ENCODE measurements around the gene ZNF385D. TPM values are rescaled to one million over a fixed set of nuclear protein-coding genes. Genes with fewer than 3 reads are reported as not detected.

The ZNF385D gene
- total RNA-seq, 2 experiments from 2014 or later = not detected

DNA sequence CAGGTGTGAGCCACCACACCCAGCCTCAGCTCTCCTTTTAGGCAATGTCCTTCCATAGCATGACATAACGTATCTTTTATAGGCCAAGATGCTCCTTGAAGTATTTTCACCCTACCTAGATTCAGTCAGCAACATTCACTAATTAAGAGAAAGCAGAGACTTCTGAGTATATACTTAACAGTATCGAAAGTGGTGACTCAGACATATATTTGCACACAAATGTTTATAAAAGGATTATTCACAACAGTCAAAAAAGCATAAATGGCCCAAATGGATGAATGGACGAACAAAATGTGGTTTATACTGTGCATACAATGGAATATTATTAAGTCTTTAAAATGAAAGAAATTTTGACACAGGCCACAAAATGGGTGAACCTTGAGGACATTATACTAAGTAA lies 108.6 kb downstream of the ZNF385D start:
- POLR2A ChIA-PET = no interaction called here
- no peaks in the 10 kb centered on the region for H3K4me1 Mint-ChIP-seq (ENCODE audit: low read depth)
- intact Hi-C loops (cut with micrococcal nuclease) = no loop called here
- TF ChIP-seq, protein P1, sequence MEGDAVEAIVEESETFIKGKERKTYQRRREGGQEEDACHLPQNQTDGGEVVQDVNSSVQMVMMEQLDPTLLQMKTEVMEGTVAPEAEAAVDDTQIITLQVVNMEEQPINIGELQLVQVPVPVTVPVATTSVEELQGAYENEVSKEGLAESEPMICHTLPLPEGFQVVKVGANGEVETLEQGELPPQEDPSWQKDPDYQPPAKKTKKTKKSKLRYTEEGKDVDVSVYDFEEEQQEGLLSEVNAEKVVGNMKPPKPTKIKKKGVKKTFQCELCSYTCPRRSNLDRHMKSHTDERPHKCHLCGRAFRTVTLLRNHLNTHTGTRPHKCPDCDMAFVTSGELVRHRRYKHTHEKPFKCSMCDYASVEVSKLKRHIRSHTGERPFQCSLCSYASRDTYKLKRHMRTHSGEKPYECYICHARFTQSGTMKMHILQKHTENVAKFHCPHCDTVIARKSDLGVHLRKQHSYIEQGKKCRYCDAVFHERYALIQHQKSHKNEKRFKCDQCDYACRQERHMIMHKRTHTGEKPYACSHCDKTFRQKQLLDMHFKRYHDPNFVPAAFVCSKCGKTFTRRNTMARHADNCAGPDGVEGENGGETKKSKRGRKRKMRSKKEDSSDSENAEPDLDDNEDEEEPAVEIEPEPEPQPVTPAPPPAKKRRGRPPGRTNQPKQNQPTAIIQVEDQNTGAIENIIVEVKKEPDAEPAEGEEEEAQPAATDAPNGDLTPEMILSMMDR (IDR thresholded peaks at IDR 0.05) = no peak
- DNase-seq (no peak), ATAC-seq (no peak)
- H3K27ac Mint-ChIP-seq = no peak overlapping the region
- H3K27me3 Mint-ChIP-seq = no peaks in the 10 kb centered on the region
- peaks cover 7% of the 10 kb centered on the region for H3K9me3 Mint-ChIP-seq
- H3K4me3 Mint-ChIP-seq = no peak overlapping the region
- CTCF ChIA-PET = no interaction called here
- no peaks in the 10 kb centered on the region for H3K36me3 Mint-ChIP-seq (ENCODE audit: low read depth)

DNA sequence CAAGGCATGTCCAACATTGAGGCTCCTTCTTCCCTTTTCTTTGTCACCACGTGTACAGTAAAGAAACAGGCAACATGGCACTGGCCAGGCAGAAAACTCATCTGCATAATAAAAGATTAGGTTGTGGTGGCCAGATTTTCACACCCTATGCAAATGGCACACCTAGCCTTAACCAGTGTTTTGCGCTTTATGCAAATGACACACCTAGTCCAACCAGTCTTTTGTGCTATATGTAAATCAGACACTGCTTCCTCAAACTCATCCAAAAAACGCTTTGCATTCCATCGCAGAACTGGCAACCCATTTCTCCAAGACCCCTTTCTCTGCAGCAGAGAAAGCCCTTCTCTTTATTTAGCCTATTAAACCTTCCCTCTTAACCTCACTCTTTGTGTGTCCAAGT lies 109.1 kb downstream of the ZNF385D start:
- TF ChIP-seq, protein P1 (IDR thresholded peaks at IDR 0.05) = no peak
- CTCF ChIA-PET = no interaction called here
- Mint-ChIP-seq H3K27me3 (no peaks in the 10 kb centered on the region), H3K9me3 (peaks cover 7% of the 10 kb centered on the region), H3K4me1 (ENCODE audit: low read depth) (no peaks in the 10 kb centered on the region), H3K27ac (no peak overlapping the region), H3K36me3 (ENCODE audit: low read depth) (no peaks in the 10 kb centered on the region), H3K4me3 (no peak overlapping the region)
- POLR2A ChIA-PET = no interaction called here
- no peak for ATAC-seq
- DNase-seq = no peak
- intact Hi-C loops (cut with micrococcal nuclease) = no loop called here

DNA sequence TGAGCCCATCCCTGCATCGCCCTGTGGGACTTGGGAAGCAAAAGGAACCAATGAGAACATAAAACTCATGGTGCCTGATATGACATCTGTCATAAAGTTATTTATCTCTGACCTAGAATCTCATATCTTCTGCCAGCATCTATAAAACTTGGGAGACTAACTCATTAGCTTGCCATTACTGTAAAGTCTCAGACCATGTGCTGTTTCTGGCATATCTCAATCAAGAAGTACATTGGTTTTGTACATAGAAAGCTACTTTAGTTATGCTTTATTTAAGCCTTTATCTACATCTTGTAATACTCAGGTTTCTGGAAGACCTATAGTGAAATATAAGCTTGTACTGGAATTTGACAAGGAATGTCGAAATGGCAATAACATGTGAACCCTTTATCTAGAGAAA lies 112.5 kb downstream of the ZNF385D start:
- Mint-ChIP-seq H3K27me3 (no peaks in the 10 kb centered on the region), H3K36me3 (ENCODE audit: low read depth) (no peaks in the 10 kb centered on the region), H3K4me3 (no peak overlapping the region), H3K27ac (no peak overlapping the region), H3K9me3 (peaks cover 16% of the 10 kb centered on the region), H3K4me1 (ENCODE audit: low read depth) (no peaks in the 10 kb centered on the region)
- ATAC-seq (no peak), DNase-seq (no peak)
- POLR2A ChIA-PET = no interaction called here
- intact Hi-C loops (cut with micrococcal nuclease) = no loop called here
- TF ChIP-seq, protein P1 (IDR thresholded peaks at IDR 0.05) = no peak
- CTCF ChIA-PET = no interaction called here

DNA sequence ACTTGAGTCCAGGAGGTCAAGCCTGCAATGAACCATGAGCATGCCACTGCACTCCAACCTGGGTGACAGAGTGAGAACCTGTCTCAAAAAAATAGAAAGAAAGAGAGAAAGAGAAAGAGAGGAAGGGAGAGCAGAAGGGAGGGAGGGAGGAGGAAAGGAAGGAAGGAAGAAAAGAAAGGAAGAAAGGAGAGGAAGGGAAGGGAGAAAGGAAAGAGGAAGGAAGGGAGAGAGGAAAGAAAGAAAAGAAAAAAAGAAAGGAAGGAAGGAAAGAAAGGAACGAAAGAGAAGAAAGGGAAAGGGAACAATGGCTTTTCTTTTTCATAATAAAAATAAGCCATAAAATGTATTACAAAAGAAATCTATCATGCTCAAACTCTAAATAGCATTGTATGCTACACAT lies 116.9 kb downstream of the ZNF385D start:
- ChIA-PET CTCF (no interaction called here), POLR2A (no interaction called here)
- TF ChIP-seq, protein P1 (IDR thresholded peaks at IDR 0.05) = no peak
- Mint-ChIP-seq H3K27me3 (no peaks in the 10 kb centered on the region), H3K9me3 (peaks cover 14% of the 10 kb centered on the region), H3K4me3 (no peak overlapping the region), H3K4me1 (ENCODE audit: low read depth) (no peaks in the 10 kb centered on the region), H3K36me3 (ENCODE audit: low read depth) (no peaks in the 10 kb centered on the region), H3K27ac (no peak overlapping the region)
- intact Hi-C loops (cut with micrococcal nuclease) = no loop called here
- ATAC-seq = no peak
- no peak for DNase-seq

DNA sequence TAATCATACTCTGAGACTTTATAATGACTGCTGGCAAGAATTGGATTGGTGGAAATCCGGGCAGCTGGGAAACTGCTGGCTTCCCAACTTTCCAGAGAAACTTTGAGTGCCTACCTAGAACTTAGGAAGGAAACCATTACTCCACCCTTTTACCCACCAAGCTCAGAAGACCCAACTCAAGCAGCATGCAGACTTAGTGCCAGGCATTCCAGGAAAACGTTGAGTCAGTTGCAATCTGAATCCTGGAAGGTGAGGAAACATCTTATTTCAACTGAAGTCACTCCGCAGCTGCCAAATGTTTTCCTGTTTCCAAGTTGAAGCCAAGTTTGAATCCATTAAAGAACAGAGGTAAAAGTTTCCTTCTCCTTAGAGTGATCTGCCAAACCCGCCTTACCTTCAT lies 126.5 kb downstream of the ZNF385D start:
- H3K27ac Mint-ChIP-seq = no peak overlapping the region
- ChIA-PET CTCF (no interaction called here), POLR2A (no interaction called here)
- H3K4me3 Mint-ChIP-seq = no peak overlapping the region
- intact Hi-C loops (cut with micrococcal nuclease) = no loop called here
- no peaks in the 10 kb centered on the region for H3K27me3 Mint-ChIP-seq
- H3K36me3 Mint-ChIP-seq (ENCODE audit: low read depth) = no peaks in the 10 kb centered on the region
- no peak for ATAC-seq
- H3K9me3 Mint-ChIP-seq = no peaks in the 10 kb centered on the region
- no peak for DNase-seq
- H3K4me1 Mint-ChIP-seq (ENCODE audit: low read depth) = no peaks in the 10 kb centered on the region
- TF ChIP-seq, protein P1 (IDR thresholded peaks at IDR 0.05) = no peak

Data from activated CD8-positive, alpha-beta T cell treated with anti-CD3 and anti-CD28 coated beads for 36 hours (primary cell).